Pancreas (tissue), 10 donors: ENCODE data around the gene GRIK5. TPM values are rescaled to one million over a fixed set of nuclear protein-coding genes. Genes with fewer than 3 reads are reported as not detected.

Source experiments
- ATAC-seq, 4 donors: fragments of 200-7000 bp; cut with Tn5 transposase; one replicate each; pipeline versions ENCODE4 v1.8.0 to v1.9.1; 2020; ENCODE audit warnings: mild to moderate bottlenecking in 4 of 4, moderate library complexity in 4 of 4
- DNase-seq, 6 donors: peaks; one replicate each; pipeline ENCODE4 v3.0.0-alpha.2; 2020
- FAIRE-seq: peaks from 2 replicates; lab custom pipeline; 2012; peaks lifted over from hg19 to GRCh38; lab: Jason Lieb, UNC
- H3K27ac ChIP-seq, 4 donors: fragments of 200-600 bp; sonication (generic); 1 replicate in 3 of 4; 2 replicates in 1 of 4; pipeline versions ENCODE4 v1.5.0 to v1.8.0; 2020
- H3K27me3 ChIP-seq, 4 donors: fragments of 200-600 bp; one replicate each; pipeline ENCODE4 v1.8.0; 2021
- H3K36me3 ChIP-seq, 3 donors: fragments of 200-600 bp; sonication (generic) in 1 of 3; one replicate each; pipeline versions ENCODE4 v1.5.0 to v1.8.0; 2020 to 2021
- H3K4me1 ChIP-seq, 3 donors: fragments of 200-600 bp; one replicate each; pipeline ENCODE4 v1.8.0; 2021
- H3K4me3 ChIP-seq, 4 donors: fragments of 200-600 bp; sonication (generic) in 2 of 4; one replicate each; pipeline versions ENCODE4 v1.5.0 to v1.8.0; 2020 to 2021
- H3K9me3 ChIP-seq, 4 donors: fragments of 200-600 bp; one replicate each; pipeline ENCODE4 v1.8.0; 2021
- WGBS, 2 donors: extraction: QIAGEN DNeasy Blood & Tissue Kit; methylation state at CpG; one replicate each; pipeline ENCODE4 v1.1.7; 2013; 5-methylcytosine and 5-hydroxymethylcytosine counted together
- intact Hi-C, 3 donors: fragments of 100-400 bp; cut with DNase I; formaldehyde crosslinking; loops; one replicate each; pipeline versions ENCODE4 v1.11.1 to v1.14.2; 2022
- polyA plus RNA-seq, 2 donors: library from polyadenylated mRNA; stranded (reverse); fragments of 200-250 nt; gene quantifications; one replicate each; pipeline ENCODE4 v1.2.3, GENCODE V29; 2013
- total RNA-seq, 6 donors: library from RNA; stranded (reverse); fragmentation: NEBNext Ultra II Directional in 4 of 6; extraction: Animal tissue kit (Norgen Biotek cat#: 25700) in 4 of 6; gene quantifications; one replicate each; pipeline versions ENCODE4 v1.2.1 to v1.2.4, GENCODE V29; 2021 to 2023
- TF ChIP-seq, protein P1 (sequence below), 4 donors: fragments of 200-600 bp; sonication (generic) in 3 of 4; IDR thresholded peaks; one replicate each; pipeline versions ENCODE4 v1.5.0 to v1.8.0; 2021; ENCODE audit warnings: antibody characterized with exemption in 4 of 4
- donor health status: healthy with polysubstance abuse.
- donor health status: DM: no; HTN: no; CAD: no; lungs with moderate emphysema.
- donor health status: DM: no; HTN: no; CAD: no.
- donor health status: control.
- donor health status: control.
- donor health status: Bipolar disorder and iron deficiency.
- donor health status: DM: yes; HTN: yes; CAD: no.
- donor health status: DM: no; HTN: no; CAD: no.
- donor health status: DM: no; HTN: no; CAD: no.
- donor health status: DM: yes; HTN: yes; CAD: no.

GRIK5 gene
- total and polyA plus RNA-seq, 8 donors = 1.9 to 10.5 (median 3.4) TPM

DNA sequence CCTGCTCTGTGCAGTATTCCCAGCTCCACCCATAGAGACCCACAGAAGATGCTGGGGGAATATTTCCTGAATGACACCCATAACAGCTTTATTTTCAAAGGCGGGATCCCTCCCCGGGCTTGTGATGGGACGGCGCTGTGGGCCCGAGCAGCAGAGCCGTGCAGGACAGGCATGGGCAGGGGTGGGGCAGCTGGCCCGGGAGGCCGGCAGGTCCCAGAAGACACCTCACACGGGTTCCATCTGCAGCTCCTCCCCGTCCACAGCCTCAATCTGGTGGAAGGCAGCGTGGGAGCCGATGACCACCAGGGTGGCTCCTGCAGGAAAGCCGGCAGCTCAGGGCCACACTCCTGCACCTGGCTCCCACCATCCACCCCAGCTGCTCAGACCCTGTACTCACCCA, 113.4 kb downstream of the GRIK5 start:
- DNase-seq (no peak), ATAC-seq (no peak), FAIRE-seq (no peak)
- Histone ChIP-seq H3K36me3 (no peaks in the 10 kb centered on the region), H3K27me3 (no peaks in the 10 kb centered on the region), H3K9me3 (no peaks in the 10 kb centered on the region), H3K27ac (no peak overlapping the region), H3K4me1 (peaks cover 0 to 4% (median 0%) of the 10 kb centered on the region in 3 donors), H3K4me3 (no peak overlapping the region)
- 89 to 90% methylated on average over 13 of the region's 13 CpGs for WGBS, 2 donors
- TF ChIP-seq, protein P1, sequence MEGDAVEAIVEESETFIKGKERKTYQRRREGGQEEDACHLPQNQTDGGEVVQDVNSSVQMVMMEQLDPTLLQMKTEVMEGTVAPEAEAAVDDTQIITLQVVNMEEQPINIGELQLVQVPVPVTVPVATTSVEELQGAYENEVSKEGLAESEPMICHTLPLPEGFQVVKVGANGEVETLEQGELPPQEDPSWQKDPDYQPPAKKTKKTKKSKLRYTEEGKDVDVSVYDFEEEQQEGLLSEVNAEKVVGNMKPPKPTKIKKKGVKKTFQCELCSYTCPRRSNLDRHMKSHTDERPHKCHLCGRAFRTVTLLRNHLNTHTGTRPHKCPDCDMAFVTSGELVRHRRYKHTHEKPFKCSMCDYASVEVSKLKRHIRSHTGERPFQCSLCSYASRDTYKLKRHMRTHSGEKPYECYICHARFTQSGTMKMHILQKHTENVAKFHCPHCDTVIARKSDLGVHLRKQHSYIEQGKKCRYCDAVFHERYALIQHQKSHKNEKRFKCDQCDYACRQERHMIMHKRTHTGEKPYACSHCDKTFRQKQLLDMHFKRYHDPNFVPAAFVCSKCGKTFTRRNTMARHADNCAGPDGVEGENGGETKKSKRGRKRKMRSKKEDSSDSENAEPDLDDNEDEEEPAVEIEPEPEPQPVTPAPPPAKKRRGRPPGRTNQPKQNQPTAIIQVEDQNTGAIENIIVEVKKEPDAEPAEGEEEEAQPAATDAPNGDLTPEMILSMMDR (IDR thresholded peaks at IDR 0.05) = no peak
- intact Hi-C loops = no loop called here

GRCh38 chr19:41955521-41955920, 114.5 kb downstream of the GRIK5 start:
- no peak for FAIRE-seq

DNA sequence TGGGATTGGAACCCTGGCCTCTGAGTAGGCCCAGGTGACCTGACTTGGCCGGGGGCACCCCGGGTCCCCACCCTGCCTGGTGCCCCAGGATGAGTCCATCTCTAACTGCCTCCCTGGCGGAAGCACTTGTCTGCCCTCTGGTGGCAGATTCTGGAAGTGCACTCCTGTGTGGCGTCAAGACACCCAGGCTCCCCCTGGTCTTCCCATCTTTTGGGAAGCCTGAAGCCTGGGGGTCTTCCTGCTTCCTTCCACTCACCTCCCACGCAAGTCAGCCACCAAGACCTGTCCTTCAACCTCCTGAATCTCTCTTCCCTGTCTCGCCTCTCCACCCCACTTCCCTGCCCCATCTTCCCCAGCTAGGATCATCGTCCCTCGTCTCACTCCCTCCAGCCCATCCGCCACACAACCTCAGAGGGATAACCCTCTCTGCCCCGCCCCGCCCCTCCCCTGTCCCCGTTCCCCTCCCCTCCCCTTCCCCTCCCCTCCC, 118.3 kb downstream of the GRIK5 start:
- ATAC-seq (peak; percentile 65 to 96 (median 88)), FAIRE-seq (no peak), DNase-seq (peak; percentile 63 to 98 (median 84))
- no peaks in the 10 kb centered on the region for H3K9me3 ChIP-seq
- WGBS, 2 donors = 4% methylated on average over 12 of the region's 12 CpGs
- intact Hi-C loops = loop anchor here in 1 of 3 donors (5.0 kb wide), 1 partner anchor 79 kb away; no protein-coding TSS in a partner anchor
- H3K4me1 ChIP-seq = no peaks in the 10 kb centered on the region
- H3K27me3 ChIP-seq = no peaks in the 10 kb centered on the region
- TF ChIP-seq, protein P1 (IDR thresholded peaks at IDR 0.05) = peak; percentile 97 to 98 (median 98)
- H3K27ac ChIP-seq = no peak overlapping the region
- no peaks in the 10 kb centered on the region for H3K36me3 ChIP-seq
- no peak overlapping the region for H3K4me3 ChIP-seq

More at GRCh38 chr19:41955521-41955920, 114.5 kb downstream of the GRIK5 start:
- Histone ChIP-seq H3K27me3 (no peaks in the 10 kb centered on the region), H3K9me3 (no peaks in the 10 kb centered on the region), H3K27ac (no peak overlapping the region), H3K4me3 (no peak overlapping the region), H3K36me3 (no peaks in the 10 kb centered on the region), H3K4me1 (peaks cover 0 to 4% (median 0%) of the 10 kb centered on the region in 3 donors)
- DNase-seq = no peak
- intact Hi-C loops = no loop called here
- 73 to 78% methylated on average over 7 of the region's 7 CpGs for WGBS, 2 donors
- ATAC-seq = no peak
- TF ChIP-seq, protein P1 (IDR thresholded peaks at IDR 0.05) = no peak

Other genes starting within 250 kb of the GRIK5 start
- not detected for gene LYPD4, start 225.5 kb downstream of the GRIK5 start, total RNA-seq
- gene LYPD4, start 225.5 kb downstream of the GRIK5 start, polyA plus RNA-seq = not detected
- not detected for gene DMRTC2, start 225.2 kb downstream of the GRIK5 start, total RNA-seq
- not detected for gene DMRTC2, start 225.2 kb downstream of the GRIK5 start, polyA plus RNA-seq
- gene RPS19, start 210.0 kb downstream of the GRIK5 start, total RNA-seq = 1,000 to 10,000 TPM in 5 of 6 donors, 100 to 1,000 TPM in 1; 939 to 1,697 (median 1,289) TPM
- 1,000 to 10,000 TPM; 1,099 to 2,267 TPM for gene RPS19, start 210.0 kb downstream of the GRIK5 start, polyA plus RNA-seq
- gene CD79A, start 192.9 kb downstream of the GRIK5 start, total RNA-seq = under 1 TPM in 5 of 6 donors, not detected in 1; 0.16 to 1.00 (median 0.31) TPM
- under 1 TPM; 0.11 to 0.23 TPM for gene CD79A, start 192.9 kb downstream of the GRIK5 start, polyA plus RNA-seq
- 10 to 100 TPM; 26.3 to 65.6 (median 37.0) TPM for gene ARHGEF1, start 187.0 kb downstream of the GRIK5 start, total RNA-seq
- 100 to 1,000 TPM; 139 to 179 TPM for gene ARHGEF1, start 187.0 kb downstream of the GRIK5 start, polyA plus RNA-seq
- under 1 TPM in 5 of 6 donors, not detected in 1; 0.06 to 0.37 (median 0.14) TPM for gene ERFL, start 141.8 kb downstream of the GRIK5 start, total RNA-seq
- under 1 TPM; 0.33 to 0.34 TPM for gene ERFL, start 141.8 kb downstream of the GRIK5 start, polyA plus RNA-seq
- gene RABAC1, start 110.9 kb downstream of the GRIK5 start, total RNA-seq = 10 to 100 TPM; 49.8 to 79.4 (median 66.8) TPM
- gene RABAC1, start 110.9 kb downstream of the GRIK5 start, polyA plus RNA-seq = 100 to 1,000 TPM; 117 to 134 TPM
- under 1 TPM; 0.09 to 0.44 (median 0.32) TPM for gene ATP1A3, start 76.0 kb downstream of the GRIK5 start, total RNA-seq
- gene ATP1A3, start 76.0 kb downstream of the GRIK5 start, polyA plus RNA-seq = 1 to 10 TPM in 1 of 2 donors, under 1 TPM in 1; 0.30 to 1.2 TPM
- 1 to 10 TPM; 3.9 to 8.5 (median 5.8) TPM for gene ZNF574, start 6.0 kb upstream of the GRIK5 start, total RNA-seq
- 1 to 10 TPM; 4.9 to 6.2 TPM for gene ZNF574, start 6.0 kb upstream of the GRIK5 start, polyA plus RNA-seq
- 1 to 10 TPM in 3 of 6 donors, under 1 TPM in 3; 0.56 to 5.6 (median 1.00) TPM for gene POU2F2, start 62.2 kb upstream of the GRIK5 start, total RNA-seq
- 1 to 10 TPM; 1.7 to 1.9 TPM for gene POU2F2, start 62.2 kb upstream of the GRIK5 start, polyA plus RNA-seq
- 10 to 100 TPM in 5 of 6 donors, 1 to 10 TPM in 1; 9.7 to 17.8 (median 12.8) TPM for gene DEDD2, start 147.5 kb upstream of the GRIK5 start, total RNA-seq
- 10 to 100 TPM; 22.3 to 25.4 TPM for gene DEDD2, start 147.5 kb upstream of the GRIK5 start, polyA plus RNA-seq
- gene ZNF526, start 150.1 kb upstream of the GRIK5 start, total RNA-seq = 1 to 10 TPM; 5.0 to 7.5 (median 6.2) TPM
- 1 to 10 TPM; 2.4 to 3.9 TPM for gene ZNF526, start 150.1 kb upstream of the GRIK5 start, polyA plus RNA-seq
- 10 to 100 TPM in 5 of 6 donors, 1 to 10 TPM in 1; 9.9 to 19.4 (median 14.5) TPM for gene GSK3A, start 172.4 kb upstream of the GRIK5 start, total RNA-seq
- 10 to 100 TPM; 25.7 to 27.6 TPM for gene GSK3A, start 172.4 kb upstream of the GRIK5 start, polyA plus RNA-seq
- 10 to 100 TPM; 20.5 to 29.2 (median 22.2) TPM for gene ERF, start 184.9 kb upstream of the GRIK5 start, total RNA-seq
- gene ERF, start 184.9 kb upstream of the GRIK5 start, polyA plus RNA-seq = 10 to 100 TPM; 36.6 to 48.5 TPM
- 10 to 100 TPM; 27.7 to 37.6 (median 32.0) TPM for gene CIC, start 199.0 kb upstream of the GRIK5 start, total RNA-seq
- gene CIC, start 199.0 kb upstream of the GRIK5 start, polyA plus RNA-seq = 10 to 100 TPM; 47.1 to 65.0 TPM
- gene PRR19, start 231.9 kb upstream of the GRIK5 start, total RNA-seq = under 1 TPM; 0.12 to 0.69 (median 0.34) TPM
- gene PRR19, start 231.9 kb upstream of the GRIK5 start, polyA plus RNA-seq = under 1 TPM; 0.34 to 0.99 TPM
- gene PAFAH1B3, start 232.4 kb upstream of the GRIK5 start, total RNA-seq = 10 to 100 TPM in 4 of 6 donors, 1 to 10 TPM in 2; 6.2 to 19.8 (median 10.2) TPM
- 10 to 100 TPM; 18.2 to 24.3 TPM for gene PAFAH1B3, start 232.4 kb upstream of the GRIK5 start, polyA plus RNA-seq
- gene TMEM145, start 243.1 kb upstream of the GRIK5 start, total RNA-seq = 1 to 10 TPM in 2 of 6 donors, under 1 TPM in 4; 0.46 to 1.5 (median 0.94) TPM
- gene TMEM145, start 243.1 kb upstream of the GRIK5 start, polyA plus RNA-seq = 1 to 10 TPM; 2.2 to 8.2 TPM